AG10803 (cell line): ENCODE results near the gene GTF2H2C.
"Not testable (repeated sequence)": the region's sequence is repeated elsewhere in the genome, so short reads cannot be mapped to it uniquely, and the experiment has no call there.

Source experiments
- DNase-seq: peaks from one replicate; pipeline ENCODE4 v3.0.0; 2010; ENCODE audit warnings: low read depth
- H3K4me3 ChIP-seq: 2 replicates; pipeline ENCODE4 v1.5.1; 2011; ENCODE audit warnings: mild to moderate bottlenecking, low read length, control low read depth
- CTCF ChIP-seq: conservative IDR thresholded peaks from 2 replicates; pipeline ENCODE4 v1.5.1; 2011; ENCODE audit warnings: mild to moderate bottlenecking, low read length, control low read depth, inconsistent platforms

The GTF2H2C gene

GRCh38 chr5:69531406-69531801, 28.6 kb upstream of the GTF2H2C start:
- TF ChIP-seq CTCF, result no peak
- DNase-seq, result no peak
- no peak overlapping the region for H3K4me3 ChIP-seq

GRCh38 chr5:69537911-69538310, 22.1 kb upstream of the GTF2H2C start:
- not testable (repeated sequence) for H3K4me3 ChIP-seq, DNase-seq

- not testable (repeated sequence) for DNase-seq
Measured at GRCh38 chr5:69538735-69539134, 21.3 kb upstream of the GTF2H2C start.

GRCh38 chr5:69541347-69541746, 18.6 kb upstream of the GTF2H2C start:
- H3K4me3 ChIP-seq, DNase-seq: not testable (repeated sequence)

More at GRCh38 chr5:69538735-69539134, 21.3 kb upstream of the GTF2H2C start:
- H3K4me3 ChIP-seq, result not testable (repeated sequence)

- not testable (repeated sequence) for H3K4me3 ChIP-seq, DNase-seq
Measured at GRCh38 chr5:69542838-69543618, 17.0 kb upstream of the GTF2H2C start.

GRCh38 chr5:69544602-69545001, 15.4 kb upstream of the GTF2H2C start:
- not testable (repeated sequence) for H3K4me3 ChIP-seq, DNase-seq

GRCh38 chr5:69560587-69561431, 818 bp downstream of the GTF2H2C start:
- not testable (repeated sequence) for DNase-seq
- peak overlapping the region; percentile 46 for H3K4me3 ChIP-seq

GRCh38 chr5:69566172-69566571, 6.2 kb downstream of the GTF2H2C start:
- H3K4me3 ChIP-seq, DNase-seq: not testable (repeated sequence)

GRCh38 chr5:69568072-69568471, 8.1 kb downstream of the GTF2H2C start:
- H3K4me3 ChIP-seq, DNase-seq: not testable (repeated sequence)

- H3K4me3 ChIP-seq, DNase-seq: not testable (repeated sequence)
Measured at GRCh38 chr5:69583356-69583755, 23.4 kb downstream of the GTF2H2C start.

GRCh38 chr5:69596114-69596840, 36.3 kb downstream of the GTF2H2C start:
- DNase-seq, result not testable (repeated sequence)

GRCh38 chr5:69601947-69602346, 42.0 kb downstream of the GTF2H2C start:
- H3K4me3 ChIP-seq, DNase-seq: not testable (repeated sequence)

More at GRCh38 chr5:69596114-69596840, 36.3 kb downstream of the GTF2H2C start:
- not testable (repeated sequence) for H3K4me3 ChIP-seq

GRCh38 chr5:69606839-69607238, 46.8 kb downstream of the GTF2H2C start:
- not testable (repeated sequence) for DNase-seq, H3K4me3 ChIP-seq

- H3K4me3 ChIP-seq, DNase-seq: not testable (repeated sequence)
Measured at GRCh38 chr5:69607750-69608149, 47.8 kb downstream of the GTF2H2C start.

- H3K4me3 ChIP-seq, DNase-seq: not testable (repeated sequence)
Measured at GRCh38 chr5:69608861-69609496, 49.0 kb downstream of the GTF2H2C start.

- not testable (repeated sequence) for H3K4me3 ChIP-seq, DNase-seq
Measured at GRCh38 chr5:69614843-69615242, 54.9 kb downstream of the GTF2H2C start.

GRCh38 chr5:69631879-69632278, 71.9 kb downstream of the GTF2H2C start:
- H3K4me3 ChIP-seq, DNase-seq: not testable (repeated sequence)
